CD4-positive, alpha-beta T cell treated with Interleukin-6 for 4 hours (primary cell): ENCODE data around the gene PRMT5.
A peak's percentile ranks its signal among the peaks of the same experiment; 100 is the strongest.

Experiments used
- DNase-seq: peaks from one replicate; pipeline ENCODE4 v3.0.0-alpha.2; 2020; ENCODE audit warnings: mixed read lengths

The PRMT5 gene

GRCh38 chr14:22872833-22873520, 56.2 kb downstream of the PRMT5 start:
- DNase-seq: no peak

- DNase-seq: peak; percentile 82
Measured at GRCh38 chr14:22872033-22872832, 56.9 kb downstream of the PRMT5 start.

- DNase-seq: peak; percentile 90
Measured at GRCh38 chr14:22871224-22872032, 57.7 kb downstream of the PRMT5 start, which contains the start of gene LRP10. TSS of gene LRP10 (plus strand) at chr14:22871740. CDS start at chr14:22872304, 564 bp downstream.

GRCh38 chr14:22870811-22871223, 58.4 kb downstream of the PRMT5 start:
- no peak for DNase-seq
